ENCODE measurements around the gene ATP1A2. TPM values are rescaled to one million over a fixed set of nuclear protein-coding genes. Genes with fewer than 3 reads are reported as not detected.

Gene ATP1A2
- total and polyA plus RNA-seq, 4 donors = 0.09 to 1.5 (median 0.29) TPM

GRCh38 chr1:160157174-160157573 lies 41.6 kb downstream of the ATP1A2 start:
- Histone ChIP-seq H3K36me3 (ENCODE audit: control insufficient read depth in 4 of 4, insufficient read depth in 3 of 4, low read depth in 1 of 4, low read length in 3 of 4) (no peaks in the 10 kb centered on the region), H3K9ac (ENCODE audit: low read depth in 1 of 2, low read length in 2 of 2) (no peak overlapping the region), H3K4me3 (ENCODE audit: low read depth in 1 of 3, low read length in 3 of 3) (no peak overlapping the region), H3K27me3 (ENCODE audit: control insufficient read depth in 4 of 4, insufficient read depth in 4 of 4, low read length in 3 of 4) (no peaks in the 10 kb centered on the region), H3K4me1 (ENCODE audit: control insufficient read depth in 4 of 4, insufficient read depth in 4 of 4, low read length in 3 of 4) (no peaks in the 10 kb centered on the region), H3K27ac (ENCODE audit: low read depth in 1 of 2, low read length in 2 of 2) (no peak overlapping the region), H3K9me3 (ENCODE audit: control insufficient read depth in 4 of 4, low read length in 3 of 4) (no peaks in the 10 kb centered on the region)
- no peak for DNase-seq (ENCODE audit: low spot score)
- 68% methylated on average over 4 of the region's 4 CpGs for WGBS
- TF ChIP-seq JUND (IDR thresholded peaks at IDR 0.05) (no peak), FOXA2 (IDR thresholded peaks at IDR 0.05) (no peak), HNF4A (conservative IDR thresholded peaks at IDR 0.05) (no peak)

- no peaks in the 10 kb centered on the region for H3K27me3 ChIP-seq (ENCODE audit: control insufficient read depth in 4 of 4, insufficient read depth in 4 of 4, low read length in 3 of 4)
- no peak for TF ChIP-seq YY1 (IDR thresholded peaks at IDR 0.05)
- TF ChIP-seq ZBTB33 (IDR thresholded peaks at IDR 0.05) = no peak
- no peak for TF ChIP-seq JUND (IDR thresholded peaks at IDR 0.05)
- no peak for TF ChIP-seq HNF4G (IDR thresholded peaks at IDR 0.05)
- TF ChIP-seq RAD21 (IDR thresholded peaks at IDR 0.05) = no peak
- no peak for TF ChIP-seq FOXA2 (IDR thresholded peaks at IDR 0.05)
- no peak for TF ChIP-seq EGR1 (IDR thresholded peaks at IDR 0.05; ENCODE audit: low read depth in 2 of 2)
- TF ChIP-seq TAF1 (conservative IDR thresholded peaks at IDR 0.05) = no peak
- TF ChIP-seq RXRA (IDR thresholded peaks at IDR 0.05) = no peak
- TF ChIP-seq HNF4A (conservative IDR thresholded peaks at IDR 0.05) = no peak
- no peak for TF ChIP-seq FOXA1 (IDR thresholded peaks at IDR 0.05)
- TF ChIP-seq CTCF (IDR thresholded peaks at IDR 0.05; ENCODE audit: low read depth, low read length, missing input control) = no peak
- TF ChIP-seq ATF3 (IDR thresholded peaks at IDR 0.05) = no peak
- TF ChIP-seq SP1 (IDR thresholded peaks at IDR 0.05) = no peak
- no peak overlapping the region for H3K27ac ChIP-seq (ENCODE audit: low read depth in 1 of 2, low read length in 2 of 2)
- WGBS = 92% methylated on average over 3 of the region's 3 CpGs
- H3K9me3 ChIP-seq (ENCODE audit: control insufficient read depth in 4 of 4, low read length in 3 of 4) = no peaks in the 10 kb centered on the region
- no peak overlapping the region for H3K9ac ChIP-seq (ENCODE audit: low read depth in 1 of 2, low read length in 2 of 2)
- no peak for DNase-seq (ENCODE audit: low spot score)
- H3K4me1 ChIP-seq (ENCODE audit: control insufficient read depth in 4 of 4, insufficient read depth in 4 of 4, low read length in 3 of 4) = no peaks in the 10 kb centered on the region
- H3K36me3 ChIP-seq (ENCODE audit: control insufficient read depth in 4 of 4, insufficient read depth in 3 of 4, low read depth in 1 of 4, low read length in 3 of 4) = no peaks in the 10 kb centered on the region
- no peak overlapping the region for H3K4me3 ChIP-seq (ENCODE audit: low read depth in 1 of 3, low read length in 3 of 3)
These were observed 42.5 kb downstream of the ATP1A2 start for GRCh38 chr1:160158031-160158430.

- no peak overlapping the region for H3K4me3 ChIP-seq (ENCODE audit: low read depth in 1 of 3, low read length in 3 of 3)
- H3K9me3 ChIP-seq (ENCODE audit: control insufficient read depth in 4 of 4, low read length in 3 of 4) = no peaks in the 10 kb centered on the region
- DNase-seq (ENCODE audit: low spot score) = no peak
- WGBS = 92% methylated on average over 4 of the region's 4 CpGs
- no peaks in the 10 kb centered on the region for H3K27me3 ChIP-seq (ENCODE audit: control insufficient read depth in 4 of 4, insufficient read depth in 4 of 4, low read length in 3 of 4)
- H3K9ac ChIP-seq (ENCODE audit: low read depth in 1 of 2, low read length in 2 of 2) = no peak overlapping the region
- H3K27ac ChIP-seq (ENCODE audit: low read depth in 1 of 2, low read length in 2 of 2) = no peak overlapping the region
- H3K4me1 ChIP-seq (ENCODE audit: control insufficient read depth in 4 of 4, insufficient read depth in 4 of 4, low read length in 3 of 4) = no peaks in the 10 kb centered on the region
- no peaks in the 10 kb centered on the region for H3K36me3 ChIP-seq (ENCODE audit: control insufficient read depth in 4 of 4, insufficient read depth in 3 of 4, low read depth in 1 of 4, low read length in 3 of 4)
- TF ChIP-seq FOXA2 (IDR thresholded peaks at IDR 0.05) = no peak
- no peak for TF ChIP-seq EGR1 (IDR thresholded peaks at IDR 0.05; ENCODE audit: low read depth in 2 of 2)
- TF ChIP-seq JUND (IDR thresholded peaks at IDR 0.05) = no peak
- TF ChIP-seq NR2F2 (IDR thresholded peaks at IDR 0.05) = no peak
- no peak for TF ChIP-seq ZBTB33 (IDR thresholded peaks at IDR 0.05)
- TF ChIP-seq GABPA (IDR thresholded peaks at IDR 0.05 in 1 of 2, conservative IDR thresholded peaks at IDR 0.05 in 1 of 2) = no peak
- TF ChIP-seq HNF4A (conservative IDR thresholded peaks at IDR 0.05) = no peak
- no peak for TF ChIP-seq MAX (IDR thresholded peaks at IDR 0.05)
- no peak for TF ChIP-seq RXRA (IDR thresholded peaks at IDR 0.05)
- TF ChIP-seq REST (IDR thresholded peaks at IDR 0.05) = no peak
- no peak for TF ChIP-seq TAF1 (conservative IDR thresholded peaks at IDR 0.05)
- no peak for TF ChIP-seq SP1 (IDR thresholded peaks at IDR 0.05)
These were observed 43.0 kb downstream of the ATP1A2 start for GRCh38 chr1:160158534-160158933.
